Stimulated activated CD8-positive, alpha-beta memory T cell treated with anti-CD3 and anti-CD28 coated beads, Interleukin-12 subunit alpha, Interleukin-12 subunit beta, amount 100 ng/mL, for 24 hours (primary cell): ENCODE measurements around the gene RAVER1.
"Not testable (repeated sequence)": the region's sequence is repeated elsewhere in the genome, so short reads cannot be mapped to it uniquely, and the experiment has no call there.

Experiments
- DNase-seq: peaks from one replicate; pipeline ENCODE4 v3.0.0-alpha.2; 2020; ENCODE audit errors: extremely low read depth

RAVER1 gene

GRCh38 chr19:10290357-10290875 lies 42.9 kb downstream of the RAVER1 start:
- DNase-seq, result no peak

- DNase-seq, result no peak
Observed at GRCh38 chr19:10289836-10290356, 43.4 kb downstream of the RAVER1 start, which contains the start of gene ICAM5. ICAM5 (plus strand) TSS chr19:10289952; CDS start chr19:10290044, 92 bp downstream.

GRCh38 chr19:10289167-10289835 lies 44.0 kb downstream of the RAVER1 start:
- DNase-seq, result no peak

GRCh38 chr19:10288662-10289166 lies 44.6 kb downstream of the RAVER1 start:
- no peak for DNase-seq

- DNase-seq, result no peak
Observed at GRCh38 chr19:10286803-10287737, 46.3 kb downstream of the RAVER1 start, which contains the start of gene ICAM4. ICAM4 (plus strand) TSS chr19:10286955; CDS start chr19:10287013, 58 bp downstream.

GRCh38 chr19:10285393-10285792 lies 47.9 kb downstream of the RAVER1 start:
- no peak for DNase-seq

- no peak for DNase-seq
Observed at GRCh38 chr19:10284960-10285278, 48.4 kb downstream of the RAVER1 start.

- DNase-seq, result no peak
Observed at GRCh38 chr19:10284065-10284959, 49.0 kb downstream of the RAVER1 start.

GRCh38 chr19:10283301-10284064 lies 49.8 kb downstream of the RAVER1 start:
- no peak for DNase-seq

GRCh38 chr19:10282043-10282442 lies 51.3 kb downstream of the RAVER1 start:
- DNase-seq, result not testable (repeated sequence)

GRCh38 chr19:10279737-10280442 lies 53.4 kb downstream of the RAVER1 start:
- no peak for DNase-seq

GRCh38 chr19:10278935-10279334 lies 54.4 kb downstream of the RAVER1 start:
- DNase-seq, result no peak

- no peak for DNase-seq
Observed at GRCh38 chr19:10277795-10278589, 55.3 kb downstream of the RAVER1 start.

- no peak for DNase-seq
Observed at GRCh38 chr19:10274589-10274988, 58.7 kb downstream of the RAVER1 start.

GRCh38 chr19:10271543-10272086 lies 61.7 kb downstream of the RAVER1 start:
- DNase-seq, result no peak

- no peak for DNase-seq
Observed at GRCh38 chr19:10270616-10271394, 62.5 kb downstream of the RAVER1 start, which contains the start of gene ICAM1. ICAM1 (plus strand) TSS chr19:10271120; CDS start chr19:10271160, 40 bp downstream.

- no peak for DNase-seq
Observed at GRCh38 chr19:10270180-10270615, 63.1 kb downstream of the RAVER1 start.
